GM08714 (cell line): ENCODE results near the gene CRKL.

Experiments
- H3K4me3 ChIP-seq: fragments of 200-500 bp; sonication (Bioruptor generic); 2 replicates; pipeline ENCODE4 v1.5.1; 2014; ENCODE audit warnings: mild to moderate bottlenecking, low read length, inconsistent platforms
- ZNF274 ChIP-seq: IDR thresholded peaks from 2 replicates; pipeline ENCODE4 v1.6.1; 2012; ENCODE audit warnings: mild to moderate bottlenecking, low read depth, low read length

The CRKL gene

DNA sequence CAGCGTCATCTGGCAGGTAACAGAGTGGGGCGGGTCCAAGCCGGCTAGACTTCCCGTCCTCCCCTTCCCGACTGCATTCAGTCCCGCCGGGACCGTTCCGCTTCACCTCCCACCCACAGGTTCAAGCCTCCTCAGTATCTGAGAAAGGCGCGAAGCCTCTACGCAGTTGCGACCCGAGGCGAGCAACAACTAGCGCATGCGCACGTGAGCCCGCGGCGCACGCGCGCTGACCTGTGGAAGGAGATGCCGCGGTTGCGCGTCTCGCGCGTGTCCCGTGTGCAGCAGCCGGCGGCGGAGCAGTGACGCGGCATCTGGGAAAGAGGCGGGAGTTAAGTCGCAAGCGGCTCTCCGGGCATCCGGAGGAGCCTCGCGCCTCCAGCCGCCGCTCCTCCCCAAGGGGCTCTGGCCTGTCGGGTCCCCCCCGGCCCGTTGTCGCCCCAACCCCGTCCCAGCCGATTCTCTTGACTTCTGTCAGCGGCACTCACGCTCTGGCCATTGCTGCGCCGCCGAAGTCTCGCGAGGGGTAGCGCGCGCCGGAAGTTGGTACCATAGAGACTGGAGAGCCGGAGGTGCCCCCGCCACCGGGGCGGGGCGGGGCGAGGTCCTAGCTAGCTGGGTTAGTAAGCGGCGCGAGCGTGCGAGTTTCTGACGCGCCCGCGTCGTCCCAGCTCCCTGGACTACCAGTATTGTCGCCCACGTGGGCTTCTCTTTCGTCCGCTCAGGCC lies 84.6 kb downstream of the CRKL start, which contains the start of gene THAP7:
TSS of gene THAP7 (minus strand) at position 518 of the 725 bp plus-strand sequence. CDS start at position 311, 207 bp downstream.
- peak within 1 kb of the TSS; percentile 89 for H3K4me3 ChIP-seq
- TF ChIP-seq ZNF274: no peak
